Activated naive CD4-positive, alpha-beta T cell treated with anti-CD3 and anti-CD28 coated beads for 36 hours (primary cell): ENCODE measurements around the gene HTR3A. TPM values are rescaled to one million over a fixed set of nuclear protein-coding genes. Genes with fewer than 3 reads are reported as not detected.
"Not testable (repeated sequence)": the region's sequence is repeated elsewhere in the genome, so short reads cannot be mapped to it uniquely, and the experiment has no call there.

Experiments
- CTCF ChIA-PET: fragments of 350-600 bp; sonication (Branson Sonifier 250); formaldehyde crosslinking; loops from one replicate; lab custom pipeline; 2021; ENCODE audit warnings: antibody characterized with exemption; lab: Charles Lee
- DNase-seq: peaks from one replicate; pipeline ENCODE4 v3.0.0-alpha.2; 2020
- H3K27ac Mint-ChIP-seq: one replicate; pipeline ENCODE4 v1.8.0; 2021; ENCODE audit warnings: mild to moderate bottlenecking, mixed read lengths
- H3K27me3 Mint-ChIP-seq: one replicate; pipeline ENCODE4 v1.8.0; 2021; ENCODE audit warnings: low read depth, mixed read lengths
- H3K36me3 Mint-ChIP-seq: one replicate; pipeline ENCODE4 v1.8.0; 2021; ENCODE audit warnings: low read depth, mixed read lengths
- H3K4me1 Mint-ChIP-seq: one replicate; pipeline ENCODE4 v1.8.0; 2021; ENCODE audit warnings: low read depth, mixed read lengths
- H3K4me3 Mint-ChIP-seq: one replicate; pipeline ENCODE4 v1.8.0; 2021; ENCODE audit warnings: mild to moderate bottlenecking, moderate library complexity, mixed read lengths
- H3K9me3 Mint-ChIP-seq: one replicate; pipeline ENCODE4 v1.8.0; 2021; ENCODE audit warnings: mixed read lengths
- intact Hi-C: fragments of 100-400 bp; cut with micrococcal nuclease; formaldehyde crosslinking; loops from one replicate; pipeline ENCODE4 v1.15.1; 2023
- total RNA-seq, 2 experiments: library from RNA; stranded (reverse); gene quantifications; one replicate each; pipeline ENCODE4 v1.2.3, GENCODE V29; 2021

Gene HTR3A
- total RNA-seq: not detected

- intact Hi-C loops: no loop called here
- CTCF ChIA-PET: interaction anchor here (0.5 kb wide), 1 partner anchor 31 kb away, joined by 3 read pairs; no protein-coding TSS in a partner anchor
- Mint-ChIP-seq H3K27me3 (no peaks in the 10 kb centered on the region), H3K36me3 (no peaks in the 10 kb centered on the region), H3K9me3 (no peaks in the 10 kb centered on the region), H3K4me1 (no peaks in the 10 kb centered on the region), H3K27ac (no peak within 1 kb of the TSS), H3K4me3 (no peak within 1 kb of the TSS)
- no peak for DNase-seq
Observed at GRCh38 chr11:113974741-113975470, at the start of gene HTR3A. Gene HTR3A, plus strand, starts transcription at chr11:113975108. Its CDS starts 218 bp downstream, at chr11:113975326.

GRCh38 chr11:113926273-113927197 lies 48.4 kb upstream of the HTR3A start:
- peaks cover 12% of the 10 kb centered on the region for H3K27me3 Mint-ChIP-seq
- no peaks in the 10 kb centered on the region for H3K36me3 Mint-ChIP-seq
- intact Hi-C loops: no loop called here
- DNase-seq: no peak
- no peaks in the 10 kb centered on the region for H3K9me3 Mint-ChIP-seq
- H3K4me3 Mint-ChIP-seq: no peak overlapping the region
- no peaks in the 10 kb centered on the region for H3K4me1 Mint-ChIP-seq
- CTCF ChIA-PET: no interaction called here
- no peak overlapping the region for H3K27ac Mint-ChIP-seq

- intact Hi-C loops: no loop called here
- H3K27me3 Mint-ChIP-seq: peaks cover 15% of the 10 kb centered on the region
- H3K36me3 Mint-ChIP-seq: no peaks in the 10 kb centered on the region
- no peak for DNase-seq
- H3K4me3 Mint-ChIP-seq: no peak overlapping the region
- H3K27ac Mint-ChIP-seq: no peak overlapping the region
- no peaks in the 10 kb centered on the region for H3K4me1 Mint-ChIP-seq
- H3K9me3 Mint-ChIP-seq: no peaks in the 10 kb centered on the region
- CTCF ChIA-PET: no interaction called here
Observed at GRCh38 chr11:113928311-113928710, 46.6 kb upstream of the HTR3A start.

GRCh38 chr11:113932788-113933187 lies 42.1 kb upstream of the HTR3A start:
- CTCF ChIA-PET: no interaction called here
- intact Hi-C loops: no loop called here

GRCh38 chr11:113934193-113934592 lies 40.7 kb upstream of the HTR3A start:
- intact Hi-C loops, H3K4me1 Mint-ChIP-seq, DNase-seq, H3K27ac Mint-ChIP-seq, H3K9me3 Mint-ChIP-seq, H3K27me3 Mint-ChIP-seq, H3K4me3 Mint-ChIP-seq, H3K36me3 Mint-ChIP-seq: not testable (repeated sequence)
- CTCF ChIA-PET: interaction anchor here (0.6 kb wide), 1 partner anchor 70 kb away, joined by 3 read pairs; no protein-coding TSS in a partner anchor

More at GRCh38 chr11:113932788-113933187, 42.1 kb upstream of the HTR3A start:
- no peaks in the 10 kb centered on the region for H3K9me3 Mint-ChIP-seq
- no peak overlapping the region for H3K4me3 Mint-ChIP-seq
- no peaks in the 10 kb centered on the region for H3K36me3 Mint-ChIP-seq
- peaks cover 11% of the 10 kb centered on the region for H3K27me3 Mint-ChIP-seq
- DNase-seq: no peak
- H3K4me1 Mint-ChIP-seq: no peaks in the 10 kb centered on the region
- H3K27ac Mint-ChIP-seq: no peak overlapping the region

GRCh38 chr11:113934761-113935160 lies 40.1 kb upstream of the HTR3A start:
- Mint-ChIP-seq H3K27me3 (peaks cover 6% of the 10 kb centered on the region), H3K4me3 (no peak overlapping the region), H3K36me3 (no peaks in the 10 kb centered on the region), H3K9me3 (no peaks in the 10 kb centered on the region), H3K27ac (no peak overlapping the region), H3K4me1 (no peaks in the 10 kb centered on the region)
- CTCF ChIA-PET: no interaction called here
- no peak for DNase-seq
- intact Hi-C loops: no loop called here

GRCh38 chr11:113935858-113936257 lies 39.0 kb upstream of the HTR3A start:
- no peaks in the 10 kb centered on the region for H3K9me3 Mint-ChIP-seq
- H3K4me3 Mint-ChIP-seq: no peak overlapping the region
- no peak overlapping the region for H3K27ac Mint-ChIP-seq
- DNase-seq: no peak
- intact Hi-C loops: no loop called here
- H3K27me3 Mint-ChIP-seq: peaks cover 3% of the 10 kb centered on the region
- CTCF ChIA-PET: no interaction called here
- no peaks in the 10 kb centered on the region for H3K36me3 Mint-ChIP-seq
- no peaks in the 10 kb centered on the region for H3K4me1 Mint-ChIP-seq

- CTCF ChIA-PET: no interaction called here
- no peaks in the 10 kb centered on the region for H3K27me3 Mint-ChIP-seq
- H3K4me1 Mint-ChIP-seq: no peaks in the 10 kb centered on the region
- no peak for DNase-seq
- H3K36me3 Mint-ChIP-seq: no peaks in the 10 kb centered on the region
- H3K9me3 Mint-ChIP-seq: no peaks in the 10 kb centered on the region
- H3K27ac Mint-ChIP-seq: no peak overlapping the region
- H3K4me3 Mint-ChIP-seq: no peak overlapping the region
- intact Hi-C loops: no loop called here
Observed at GRCh38 chr11:113937918-113938317, 37.0 kb upstream of the HTR3A start.

GRCh38 chr11:113942256-113942655 lies 32.7 kb upstream of the HTR3A start:
- no peaks in the 10 kb centered on the region for H3K9me3 Mint-ChIP-seq
- DNase-seq: no peak
- no peak overlapping the region for H3K4me3 Mint-ChIP-seq
- no peaks in the 10 kb centered on the region for H3K27me3 Mint-ChIP-seq
- intact Hi-C loops: no loop called here
- no peaks in the 10 kb centered on the region for H3K4me1 Mint-ChIP-seq
- CTCF ChIA-PET: no interaction called here
- H3K36me3 Mint-ChIP-seq: no peaks in the 10 kb centered on the region
- H3K27ac Mint-ChIP-seq: no peak overlapping the region

GRCh38 chr11:113946162-113946561 lies 28.7 kb upstream of the HTR3A start:
- CTCF ChIA-PET: interaction anchor here (0.5 to 1.4 kb wide), 2 partner anchors 9 to 60 kb away, joined by 4 to 5 read pairs; no protein-coding TSS in a partner anchor
- H3K27ac Mint-ChIP-seq, DNase-seq, H3K9me3 Mint-ChIP-seq, H3K36me3 Mint-ChIP-seq, intact Hi-C loops, H3K4me3 Mint-ChIP-seq, H3K4me1 Mint-ChIP-seq, H3K27me3 Mint-ChIP-seq: not testable (repeated sequence)

- H3K9me3 Mint-ChIP-seq: no peaks in the 10 kb centered on the region
- intact Hi-C loops: no loop called here
- H3K4me3 Mint-ChIP-seq: no peak overlapping the region
- CTCF ChIA-PET: no interaction called here
- DNase-seq: no peak
- peaks cover 13% of the 10 kb centered on the region for H3K27me3 Mint-ChIP-seq
- no peaks in the 10 kb centered on the region for H3K36me3 Mint-ChIP-seq
- H3K27ac Mint-ChIP-seq: no peak overlapping the region
- H3K4me1 Mint-ChIP-seq: no peaks in the 10 kb centered on the region
Observed at GRCh38 chr11:113947994-113948393, 26.9 kb upstream of the HTR3A start.

GRCh38 chr11:113949891-113950290 lies 25.0 kb upstream of the HTR3A start:
- CTCF ChIA-PET: no interaction called here
- Mint-ChIP-seq H3K4me1 (no peaks in the 10 kb centered on the region), H3K4me3 (no peak overlapping the region), H3K9me3 (no peaks in the 10 kb centered on the region), H3K36me3 (no peaks in the 10 kb centered on the region), H3K27me3 (peaks cover 15% of the 10 kb centered on the region), H3K27ac (no peak overlapping the region)
- DNase-seq: no peak
- intact Hi-C loops: no loop called here
